Measurements from ENCODE around the gene ELOVL5.

- TF ChIP-seq CTCF (IDR thresholded peaks at IDR 0.05) (no peak), POLR2A (IDR thresholded peaks at IDR 0.05) (no peak)
Measured at GRCh38 chr6:53376661-53377226, 28.0 kb upstream of the ELOVL5 start.

Data from adrenal gland (tissue), 5 donors.